HG02623 (cell line): ENCODE measurements around the gene MMP17.
"Not testable (repeated sequence)": the region's sequence is repeated elsewhere in the genome, so short reads cannot be mapped to it uniquely, and the experiment has no call there.

Source experiments
- ATAC-seq: cut with Tn5 transposase; IDR thresholded peaks from one replicate; pipeline ENCODE4 v1.9.1; 2021; ENCODE audit warnings: moderate library complexity; ENCODE audit not compliant: unreplicated experiment

Gene MMP17

DNA sequence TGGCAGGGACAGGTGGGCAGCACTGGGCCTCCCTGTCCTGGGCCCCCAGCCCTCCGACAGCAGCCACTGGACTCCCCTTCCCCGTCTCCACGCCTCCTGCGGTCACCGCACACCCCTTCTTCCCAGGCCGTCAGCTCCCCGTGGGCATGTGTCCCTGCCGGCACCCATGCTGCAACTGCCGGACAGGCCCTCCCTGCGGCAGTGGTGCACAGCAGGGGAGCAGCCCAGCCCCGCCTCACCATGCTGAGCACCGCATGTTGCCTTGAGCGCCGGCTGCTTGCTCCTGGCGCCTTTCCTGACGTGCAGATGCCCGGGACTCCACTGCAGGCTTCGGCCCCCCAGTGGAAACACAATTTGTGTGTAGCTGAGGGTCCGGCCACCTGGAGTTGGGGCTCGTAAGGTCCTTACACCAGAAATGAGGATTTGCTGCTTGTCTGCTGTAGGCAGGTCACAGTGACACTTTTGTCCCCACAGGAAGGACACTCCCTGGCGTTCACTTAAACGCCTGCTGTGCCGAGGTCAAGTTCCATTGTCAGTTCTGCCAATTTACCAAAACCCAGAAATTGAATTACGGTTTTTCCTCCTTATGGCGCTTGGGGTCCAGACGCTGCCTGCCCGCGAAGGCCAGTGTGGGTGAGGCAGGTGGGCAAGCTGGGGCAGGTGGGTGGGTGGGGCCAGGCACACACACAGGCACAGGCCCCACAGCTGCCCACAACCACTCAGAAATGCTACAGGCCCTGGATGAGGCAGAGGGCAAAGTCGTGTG, 28.2 kb upstream of the MMP17 start:
- ATAC-seq = no peak

DNA sequence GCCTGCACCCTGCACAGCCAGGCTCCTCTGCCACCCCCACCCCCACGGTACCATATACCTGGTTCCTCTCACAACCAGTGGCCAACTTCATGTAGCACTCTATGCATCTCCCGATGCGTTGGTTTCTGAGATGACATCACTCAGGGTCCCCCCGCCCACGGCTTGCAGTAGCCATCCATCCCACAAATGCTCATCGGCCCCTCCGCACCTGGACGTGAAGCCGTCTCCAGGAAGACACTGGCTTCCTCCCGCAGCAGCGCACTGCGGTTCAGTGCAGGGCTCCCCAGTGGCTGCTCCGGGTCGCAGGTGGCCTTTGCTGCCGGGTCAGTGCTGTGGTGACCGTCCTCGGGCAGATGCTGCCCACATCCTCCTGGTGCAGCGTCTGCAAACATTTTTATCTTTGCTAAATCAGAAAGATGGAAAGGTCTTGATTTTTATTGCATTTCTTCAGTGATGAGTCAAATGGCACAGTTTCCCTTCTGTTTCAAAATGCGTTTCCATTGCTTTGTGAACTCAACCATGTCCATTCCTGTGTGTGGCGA, 27.5 kb upstream of the MMP17 start:
- no peak for ATAC-seq

DNA sequence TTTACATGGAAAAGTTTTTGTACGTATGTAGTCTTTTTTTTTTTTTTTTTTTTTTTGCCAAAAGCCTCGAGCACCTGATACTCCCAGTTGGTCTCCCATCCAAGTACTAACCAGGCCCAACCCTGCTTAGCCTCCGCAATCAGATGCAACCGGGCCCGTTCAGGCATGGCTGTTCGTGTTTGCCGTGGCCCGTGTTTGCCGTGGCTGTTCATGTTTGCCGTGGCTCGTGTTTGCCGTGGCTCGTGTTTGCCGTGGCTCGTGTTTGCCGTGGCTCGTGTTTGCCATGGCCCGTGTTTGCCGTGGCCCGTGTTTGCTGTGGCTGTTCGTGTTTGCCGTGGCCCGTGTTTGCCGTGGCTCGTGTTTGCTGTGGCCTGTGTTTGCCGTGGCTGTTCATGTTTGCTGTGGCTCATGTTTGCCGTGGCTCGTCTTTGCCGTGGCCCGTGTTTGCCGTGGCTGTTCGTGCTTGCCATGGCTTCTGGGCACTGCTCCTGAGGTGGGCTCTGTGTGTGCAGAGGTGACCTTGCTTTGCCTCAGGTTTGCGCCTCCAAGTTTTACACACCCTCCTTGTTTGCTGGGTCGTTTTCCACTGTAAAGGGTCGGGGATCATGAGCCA, 26.8 kb upstream of the MMP17 start:
- ATAC-seq = no peak

DNA sequence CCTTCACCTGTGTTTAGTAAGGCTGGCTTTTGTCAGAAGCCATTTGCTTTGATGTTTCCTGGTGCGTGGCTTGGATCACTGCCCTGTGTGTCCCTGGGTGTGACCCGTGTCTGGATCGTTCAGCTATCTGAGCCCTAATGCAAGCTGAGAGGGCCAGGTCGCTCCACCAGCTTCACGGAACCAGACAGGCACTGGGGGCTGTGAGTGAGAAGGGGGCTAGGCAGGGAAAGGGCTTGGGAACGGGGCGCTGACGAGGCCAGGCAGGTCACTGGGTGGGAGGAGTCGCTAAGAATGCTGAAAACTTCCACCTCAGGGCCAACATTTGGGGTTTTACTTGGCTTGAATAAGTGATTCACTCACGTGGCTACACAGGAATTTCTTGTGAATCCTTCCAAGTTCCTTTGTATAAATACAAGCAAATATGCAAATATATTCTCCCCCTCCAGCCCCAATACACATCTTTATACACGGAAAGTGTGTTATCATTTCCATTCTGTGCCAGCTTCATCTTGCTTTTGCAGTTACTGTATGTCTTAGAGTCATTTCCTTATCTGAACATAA, 24.2 kb upstream of the MMP17 start:
- ATAC-seq = no peak

DNA sequence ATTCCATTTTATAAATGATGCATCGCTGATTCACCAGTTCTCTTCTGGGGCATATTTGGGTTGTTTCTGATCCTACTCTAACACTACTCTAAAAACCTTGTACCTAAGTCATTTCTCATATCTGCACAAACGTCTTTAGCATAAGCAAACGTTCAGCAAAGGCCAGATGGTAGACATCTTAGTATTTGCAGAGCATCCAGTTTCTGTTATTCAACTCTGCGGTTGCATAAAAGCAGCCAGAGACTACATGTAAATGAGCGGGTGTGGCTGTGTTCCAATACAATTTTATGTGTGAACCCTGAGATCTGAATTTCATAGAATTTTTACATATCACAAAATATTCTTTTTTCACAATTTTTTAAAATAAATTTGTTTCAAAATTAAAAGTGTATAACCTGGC, 22.8 kb upstream of the MMP17 start:
- no peak for ATAC-seq

DNA sequence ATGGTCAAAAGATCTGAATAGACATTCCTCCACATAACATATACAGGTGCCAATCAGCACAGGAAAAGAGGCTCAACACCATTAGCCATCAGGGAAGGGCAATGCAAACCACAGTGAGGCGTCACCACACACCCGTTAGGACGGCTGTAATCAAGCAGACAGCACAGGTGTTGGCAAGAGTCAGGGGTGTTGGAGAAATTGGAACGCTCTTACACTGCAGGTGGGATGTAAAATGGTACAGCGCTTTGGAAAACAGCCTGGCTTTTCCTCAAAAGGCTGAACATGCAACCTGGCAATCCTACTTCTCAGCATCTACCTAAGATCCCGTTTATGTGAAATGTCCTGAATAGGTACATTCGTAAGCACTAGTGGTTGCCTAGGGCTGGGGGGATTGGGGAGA, 21.5 kb upstream of the MMP17 start:
- no peak for ATAC-seq

DNA sequence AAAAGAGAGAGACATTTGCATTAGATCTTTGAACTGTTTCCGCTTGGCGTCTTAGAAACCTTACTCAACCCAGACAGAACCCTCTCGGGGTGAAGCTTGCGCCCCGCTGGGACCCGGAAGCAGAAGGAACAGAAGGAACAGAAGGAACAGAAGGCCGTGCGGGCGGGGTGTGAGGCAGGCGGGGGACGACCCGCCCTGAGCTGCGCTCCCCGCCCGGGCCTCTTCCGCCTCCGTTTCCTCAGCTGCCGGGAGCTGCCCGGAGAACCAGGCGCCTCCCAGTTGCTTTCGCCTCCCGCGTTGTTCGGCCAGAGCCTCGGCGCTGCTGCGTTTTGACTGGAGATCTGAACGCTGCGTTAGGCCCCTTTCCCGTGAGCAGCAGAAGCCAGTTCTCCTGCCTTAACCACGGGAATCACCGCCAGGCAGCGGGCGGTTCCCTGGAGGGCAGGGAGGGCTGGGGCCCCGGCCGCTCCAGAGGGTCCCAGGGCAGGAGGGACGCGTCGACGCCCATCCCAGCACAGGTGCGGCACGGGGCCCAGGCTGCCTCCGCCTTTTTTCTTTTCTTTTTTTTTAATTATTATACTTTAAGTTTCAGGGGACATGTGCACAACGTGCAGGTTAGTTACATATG, 19.3 kb upstream of the MMP17 start:
- no peak for ATAC-seq

DNA sequence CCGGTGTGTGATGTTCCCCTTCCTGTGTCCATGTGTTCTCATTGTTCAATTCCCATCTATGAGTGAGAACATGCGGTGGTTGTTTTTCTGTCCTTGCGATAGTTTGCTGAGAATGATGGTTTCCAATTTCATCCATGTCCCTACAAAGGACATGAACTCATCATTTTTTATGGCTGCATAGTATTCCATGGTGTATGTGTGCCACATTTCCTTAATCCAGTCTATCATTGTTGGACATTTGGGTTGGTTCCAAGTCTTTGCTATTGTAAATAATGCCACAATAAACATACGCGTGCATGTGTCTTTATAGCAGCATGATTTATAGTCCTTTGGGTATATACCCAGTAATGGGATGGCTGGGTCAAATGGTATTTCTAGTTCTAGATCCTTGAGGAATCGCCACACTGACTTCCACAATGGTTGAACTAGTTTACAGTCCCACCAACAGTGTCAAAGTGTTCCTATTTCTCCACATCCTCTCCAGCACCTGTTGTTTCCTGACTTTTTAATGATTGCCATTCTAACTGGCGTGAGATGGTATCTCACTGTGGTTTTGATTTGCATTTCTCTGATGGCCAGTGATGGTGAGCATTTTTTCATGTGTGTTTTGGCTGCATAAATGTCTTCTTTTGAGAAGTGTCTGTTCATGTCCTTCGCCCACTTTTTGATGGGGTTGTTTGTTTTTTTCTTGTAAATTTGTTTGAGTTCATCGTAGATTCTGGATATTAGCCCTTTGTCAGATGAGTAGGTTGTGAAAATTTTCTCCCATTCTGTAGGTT, 18.5 kb upstream of the MMP17 start:
- not testable (repeated sequence) for ATAC-seq

DNA sequence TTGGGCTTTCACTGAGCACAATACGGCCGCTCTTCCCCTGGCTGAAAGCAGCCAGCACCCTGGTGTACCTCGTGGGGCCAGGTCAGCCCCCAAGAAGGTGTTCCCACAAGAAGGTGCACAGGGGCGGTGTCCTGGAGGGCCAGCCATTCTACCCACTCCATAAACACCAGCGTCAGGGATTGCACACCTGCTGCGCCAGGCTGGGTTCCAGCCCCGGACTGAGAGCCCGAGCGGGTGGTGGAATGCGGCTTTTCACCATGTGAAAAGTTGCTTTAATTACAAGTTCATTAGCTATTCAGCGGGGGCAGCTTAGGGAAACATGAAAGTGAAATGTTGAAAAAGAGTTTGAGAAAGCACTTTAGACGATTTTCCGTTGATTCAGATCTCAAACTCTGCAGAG, 17.5 kb upstream of the MMP17 start:
- ATAC-seq = no peak

DNA sequence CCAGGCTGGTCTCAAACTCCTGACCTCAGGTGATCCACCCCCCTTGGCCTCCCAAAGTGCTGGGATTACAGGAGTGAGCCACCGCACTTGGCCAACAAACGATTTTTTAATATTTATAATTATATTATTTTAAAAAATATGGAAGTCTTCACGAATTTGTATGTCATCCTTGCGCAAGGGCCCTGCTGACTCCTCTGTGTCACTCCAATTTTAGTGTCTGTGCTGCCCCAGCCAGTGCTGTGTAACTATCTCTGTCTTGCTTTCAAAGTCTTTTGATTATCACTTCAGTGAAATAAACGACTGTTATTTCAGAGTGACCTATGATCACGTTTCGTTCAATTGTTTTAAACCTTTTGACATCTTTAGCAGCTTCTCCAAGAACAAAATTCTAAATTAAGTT, 13.1 kb upstream of the MMP17 start:
- ATAC-seq = no peak

DNA sequence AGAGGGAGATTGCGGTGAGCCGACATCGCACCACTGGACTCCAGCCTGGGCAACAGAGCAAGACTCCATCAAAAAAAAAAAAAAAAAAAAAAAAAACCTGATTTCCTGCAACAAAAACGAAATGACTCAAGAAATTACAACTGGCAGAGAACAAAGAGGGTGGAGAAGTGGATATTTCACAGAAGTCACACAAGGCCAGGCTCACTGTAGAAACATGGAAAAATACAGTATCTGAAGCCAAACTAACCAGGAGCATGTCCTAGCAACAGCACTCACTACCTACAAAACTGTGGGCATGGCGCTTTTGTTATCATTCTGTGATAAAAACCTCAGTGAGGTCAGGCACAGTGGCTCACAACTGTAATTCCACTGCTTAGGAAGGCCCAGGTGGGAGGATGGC, 11.7 kb upstream of the MMP17 start:
- no peak for ATAC-seq

DNA sequence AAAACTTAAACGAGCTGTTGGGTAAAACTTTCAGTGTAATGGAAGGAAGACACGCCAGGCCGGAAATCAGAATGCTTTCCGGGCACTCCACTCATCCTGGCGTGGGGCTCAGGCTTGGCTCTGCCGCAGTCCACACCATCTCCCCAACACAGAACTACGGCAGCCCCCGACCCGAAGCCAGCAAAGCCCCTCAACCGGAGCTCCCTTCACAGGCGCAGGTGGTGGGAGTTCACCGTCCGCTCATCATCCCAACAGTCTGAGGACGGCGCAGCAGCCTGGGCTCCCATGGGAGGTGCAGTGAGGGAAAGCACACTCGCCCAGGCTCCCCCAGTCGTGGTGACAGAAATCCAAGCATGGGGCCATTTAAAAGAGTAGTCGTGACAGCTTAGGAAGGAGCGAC, 11.0 kb upstream of the MMP17 start:
- no peak for ATAC-seq

DNA sequence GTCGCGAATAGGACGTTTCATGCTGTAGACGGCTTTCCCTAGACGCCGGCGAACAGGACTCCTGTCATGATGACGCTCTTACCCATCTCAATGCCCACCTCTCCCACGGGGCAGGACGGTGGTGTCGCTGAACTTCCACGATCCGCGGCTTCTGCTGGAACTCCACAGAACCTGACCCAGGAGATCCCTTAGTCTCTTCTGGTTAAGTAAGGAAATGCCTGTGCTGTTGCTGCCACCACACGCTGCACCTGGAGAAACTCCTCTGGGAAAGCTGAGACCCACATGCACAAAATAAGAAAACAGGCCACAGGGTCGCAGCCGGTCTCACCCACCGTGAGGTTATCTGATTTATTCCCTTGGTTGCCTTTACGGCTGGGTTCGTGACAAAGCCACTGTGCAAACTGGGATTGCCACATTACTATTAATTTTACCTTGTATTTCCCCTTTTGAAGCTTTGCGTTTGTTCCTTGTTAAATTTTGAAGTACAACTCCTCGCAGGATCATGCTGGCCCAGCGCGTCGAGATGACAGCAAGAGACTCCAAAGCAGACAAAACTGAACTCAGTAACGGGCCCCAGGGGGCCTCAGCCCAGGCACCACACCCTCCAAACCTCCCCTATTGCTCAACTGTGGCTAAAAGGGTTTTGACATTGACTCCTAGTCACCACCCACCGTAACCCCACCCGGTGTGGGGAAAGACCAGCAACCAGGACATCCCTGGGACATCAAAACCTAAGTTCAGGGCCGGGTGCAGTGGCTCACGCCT, 9.2 kb upstream of the MMP17 start:
- no peak for ATAC-seq

DNA sequence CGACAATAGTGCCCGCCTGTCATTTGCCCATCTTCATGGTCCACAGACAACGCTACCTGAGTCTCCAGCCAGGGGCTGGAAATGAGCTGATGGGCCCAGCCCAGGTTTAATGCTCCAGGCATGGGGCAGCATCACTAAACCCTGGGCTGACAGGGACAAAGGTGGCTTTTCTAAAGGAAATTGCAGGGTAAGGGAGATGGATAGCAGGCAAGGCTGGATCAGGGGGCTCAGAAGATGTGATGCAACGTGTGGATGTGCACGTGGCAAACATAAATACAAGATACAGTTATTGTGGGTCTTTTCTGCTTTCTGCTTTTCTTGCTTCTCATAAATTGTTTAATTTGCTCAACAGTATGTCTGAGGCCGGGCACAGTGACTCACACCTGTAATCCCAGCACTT, 3.7 kb upstream of the MMP17 start:
- no peak for ATAC-seq

DNA sequence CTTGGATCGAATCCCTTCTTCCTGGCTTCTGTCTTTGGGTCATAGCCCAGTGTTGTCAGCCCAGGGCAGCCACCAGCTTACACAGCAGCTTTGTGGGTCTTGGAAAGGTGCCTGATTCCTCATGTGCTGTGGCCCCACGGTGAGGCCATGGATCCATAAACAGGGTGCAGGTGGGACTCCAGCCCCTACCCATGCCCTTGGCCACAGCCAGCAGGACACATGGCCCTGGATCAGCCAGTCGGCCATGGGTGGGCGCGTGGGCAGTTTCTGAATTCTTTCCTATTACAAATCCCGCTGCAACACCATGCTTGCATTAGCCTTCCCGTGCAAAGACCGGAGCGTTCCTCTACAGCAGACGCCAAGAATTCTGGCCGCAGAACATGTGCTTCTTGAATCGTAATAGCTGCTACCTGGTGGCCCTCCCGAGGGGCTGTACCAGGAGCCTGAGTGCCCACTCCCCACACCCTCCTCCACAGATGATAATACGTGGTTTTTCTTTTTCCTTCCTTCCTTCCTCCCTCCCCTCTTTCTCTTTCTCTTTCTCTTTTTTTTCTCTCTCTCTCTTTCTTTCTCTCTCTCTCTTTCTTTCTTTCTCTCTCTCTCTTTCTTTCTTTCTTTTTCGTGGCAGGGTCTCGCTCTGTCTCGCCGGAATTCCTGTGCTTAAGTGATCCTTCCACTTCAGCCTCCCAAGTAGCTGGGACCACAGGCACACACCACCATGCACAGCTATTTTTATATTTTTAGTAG, 2.9 kb upstream of the MMP17 start:
- ATAC-seq = no peak

DNA sequence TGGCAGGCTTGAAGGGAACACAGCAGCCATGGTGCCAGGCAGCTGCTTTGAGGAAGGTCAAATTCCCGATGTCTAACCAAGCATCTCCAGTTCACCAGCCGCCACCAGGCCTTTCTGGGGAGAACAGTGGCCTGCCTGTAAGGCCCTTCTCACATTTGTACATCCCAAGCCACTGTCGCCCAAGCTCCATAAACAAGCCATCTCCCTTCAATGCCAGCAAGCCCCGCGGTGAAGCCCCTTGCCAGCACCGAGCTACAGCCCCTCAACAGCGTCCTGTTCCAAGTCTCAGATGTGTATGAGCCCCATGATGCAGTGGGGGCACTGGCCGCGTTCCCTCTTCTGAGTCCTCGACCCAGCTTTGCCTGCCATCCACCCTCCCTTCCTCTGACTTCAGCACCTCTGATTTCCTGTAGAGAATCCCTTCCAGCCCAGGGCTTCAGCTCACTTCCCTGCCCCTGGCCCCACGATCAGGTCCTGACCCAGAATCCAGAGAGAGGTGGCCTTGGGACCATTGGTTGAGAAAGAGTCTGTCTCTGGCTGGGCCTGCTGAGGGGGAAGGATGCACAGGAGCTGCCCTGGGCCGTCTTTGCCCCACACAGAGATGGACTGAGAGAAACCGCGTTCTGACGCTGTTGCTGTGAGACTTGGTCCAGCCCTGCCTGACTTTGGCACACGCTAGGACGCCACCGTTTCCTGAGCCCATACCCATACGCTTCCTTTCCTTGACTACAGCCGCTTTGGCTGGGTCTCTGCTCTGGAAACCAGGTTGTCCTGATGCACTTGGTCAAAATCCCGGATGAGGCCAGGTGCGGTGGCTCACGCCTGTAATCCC, 1.9 kb upstream of the MMP17 start:
- ATAC-seq = no peak

DNA sequence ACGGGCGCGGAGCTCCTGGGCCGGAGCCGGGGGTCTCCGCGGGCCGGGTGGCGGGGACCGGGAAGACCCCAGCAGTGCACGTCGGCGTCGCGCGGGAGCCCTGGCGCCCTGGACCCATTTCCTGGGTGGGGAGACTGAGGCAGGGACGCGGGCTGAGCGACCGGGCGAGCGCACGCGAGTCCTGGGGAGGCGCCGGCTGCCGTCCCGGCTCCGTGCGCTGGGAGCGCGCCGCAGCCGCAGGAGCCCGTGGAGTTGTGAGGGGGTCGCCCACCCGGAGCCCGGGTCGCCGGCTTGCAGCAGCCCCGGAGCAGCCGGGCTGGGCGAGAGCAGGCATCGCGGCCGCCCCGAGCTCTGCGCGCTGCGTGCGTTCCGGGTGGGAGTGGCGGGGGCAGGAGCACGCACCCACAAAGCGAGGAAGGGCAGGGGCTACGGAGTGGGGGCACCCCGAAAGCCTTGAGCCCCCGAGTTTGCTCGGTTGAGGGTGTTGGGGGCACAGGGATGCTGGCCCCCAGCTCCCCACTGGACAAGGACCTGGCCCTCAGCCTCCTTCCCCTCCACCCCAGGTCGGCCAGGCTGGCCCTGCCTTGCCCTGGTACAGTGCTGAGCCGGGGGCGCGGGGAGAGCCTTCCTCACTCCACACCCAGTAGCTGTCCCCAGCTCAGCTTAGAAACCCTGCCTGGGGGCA, 620 bp downstream of the MMP17 start:
- ATAC-seq = no peak

DNA sequence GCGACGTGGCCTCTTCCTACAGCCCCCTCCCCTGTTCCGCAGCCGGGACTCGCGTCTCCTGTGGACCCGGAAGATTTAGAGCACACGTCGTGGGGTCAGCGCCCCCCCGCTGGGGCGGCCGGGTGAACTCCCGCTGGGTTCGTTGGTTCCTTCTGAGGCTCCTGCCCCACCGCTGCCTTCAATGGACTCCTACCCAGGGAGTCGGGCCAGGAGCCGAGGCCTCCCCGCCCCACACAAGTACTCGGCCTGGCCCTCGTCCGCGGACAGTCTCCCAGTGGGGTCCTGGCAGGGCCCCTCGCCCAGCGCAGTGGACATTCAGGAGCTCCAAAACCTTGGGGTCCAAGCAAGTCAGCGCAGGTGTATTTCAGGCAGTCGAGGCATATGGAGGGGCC, 1.2 kb downstream of the MMP17 start:
- ATAC-seq = no peak
